Fibroblast of mammary gland (primary cell): ENCODE measurements around the gene AFF3.
A peak's percentile ranks its signal among the peaks of the same experiment; 100 is the strongest.

Experiments used
- DNase-seq: peaks from one replicate; pipeline ENCODE4 v3.0.0-alpha.2; 2010; ENCODE audit warnings: low read depth
- H3K4me3 ChIP-seq: 2 replicates; pipeline ENCODE4 v1.5.1; 2011; ENCODE audit warnings: low read depth, mild to moderate bottlenecking, low read length, moderate library complexity; ENCODE audit not compliant: control insufficient read depth
- TF ChIP-seq, protein P1 (sequence below): conservative IDR thresholded peaks from 2 replicates; pipeline ENCODE4 v1.5.1; 2011; ENCODE audit warnings: low read depth, low read length, inconsistent platforms; ENCODE audit not compliant: control insufficient read depth, insufficient read depth

The AFF3 gene

DNA sequence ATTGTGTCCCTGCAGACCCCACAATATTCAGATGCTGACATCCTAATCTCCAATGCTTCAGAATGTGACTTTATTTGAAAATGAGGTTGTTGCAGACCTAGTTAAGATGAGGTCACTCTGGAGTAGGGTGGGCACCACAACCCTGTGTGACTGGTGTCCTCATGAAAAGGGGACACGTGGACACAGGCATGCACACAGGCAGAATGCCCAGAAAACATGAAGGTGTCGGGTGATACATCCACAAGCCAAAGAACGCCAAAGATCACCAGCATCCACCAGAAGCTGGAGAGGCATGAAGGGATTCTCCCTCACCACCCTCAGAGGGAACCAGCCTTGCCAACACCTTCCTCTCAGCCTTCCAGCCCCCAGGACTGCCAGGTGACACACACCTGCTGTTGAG lies 69.3 kb downstream of the AFF3 start:
- TF ChIP-seq, protein P1, sequence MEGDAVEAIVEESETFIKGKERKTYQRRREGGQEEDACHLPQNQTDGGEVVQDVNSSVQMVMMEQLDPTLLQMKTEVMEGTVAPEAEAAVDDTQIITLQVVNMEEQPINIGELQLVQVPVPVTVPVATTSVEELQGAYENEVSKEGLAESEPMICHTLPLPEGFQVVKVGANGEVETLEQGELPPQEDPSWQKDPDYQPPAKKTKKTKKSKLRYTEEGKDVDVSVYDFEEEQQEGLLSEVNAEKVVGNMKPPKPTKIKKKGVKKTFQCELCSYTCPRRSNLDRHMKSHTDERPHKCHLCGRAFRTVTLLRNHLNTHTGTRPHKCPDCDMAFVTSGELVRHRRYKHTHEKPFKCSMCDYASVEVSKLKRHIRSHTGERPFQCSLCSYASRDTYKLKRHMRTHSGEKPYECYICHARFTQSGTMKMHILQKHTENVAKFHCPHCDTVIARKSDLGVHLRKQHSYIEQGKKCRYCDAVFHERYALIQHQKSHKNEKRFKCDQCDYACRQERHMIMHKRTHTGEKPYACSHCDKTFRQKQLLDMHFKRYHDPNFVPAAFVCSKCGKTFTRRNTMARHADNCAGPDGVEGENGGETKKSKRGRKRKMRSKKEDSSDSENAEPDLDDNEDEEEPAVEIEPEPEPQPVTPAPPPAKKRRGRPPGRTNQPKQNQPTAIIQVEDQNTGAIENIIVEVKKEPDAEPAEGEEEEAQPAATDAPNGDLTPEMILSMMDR = no peak
- H3K4me3 ChIP-seq = no peak overlapping the region
- no peak for DNase-seq

DNA sequence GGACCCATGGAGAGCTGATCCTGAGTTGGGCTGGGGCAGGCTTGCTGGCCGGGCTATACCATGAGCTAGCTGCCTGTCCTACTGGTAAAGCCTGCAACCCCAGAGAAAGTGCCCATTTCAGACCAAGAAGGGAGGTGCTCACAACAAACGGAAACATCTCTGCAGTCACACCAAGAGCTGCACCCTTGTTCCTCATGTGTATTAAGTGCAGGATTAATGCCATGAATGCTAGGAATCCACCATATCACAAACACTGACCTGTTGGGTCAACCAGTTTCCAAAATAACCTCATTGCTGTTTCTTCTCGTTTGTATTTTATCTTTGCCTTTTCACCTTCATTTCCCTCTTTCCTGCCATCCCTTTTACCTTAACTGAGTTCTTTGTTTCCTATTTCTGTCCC lies 69.9 kb downstream of the AFF3 start:
- TF ChIP-seq, protein P1 = no peak
- no peak for DNase-seq
- H3K4me3 ChIP-seq = no peak overlapping the region

DNA sequence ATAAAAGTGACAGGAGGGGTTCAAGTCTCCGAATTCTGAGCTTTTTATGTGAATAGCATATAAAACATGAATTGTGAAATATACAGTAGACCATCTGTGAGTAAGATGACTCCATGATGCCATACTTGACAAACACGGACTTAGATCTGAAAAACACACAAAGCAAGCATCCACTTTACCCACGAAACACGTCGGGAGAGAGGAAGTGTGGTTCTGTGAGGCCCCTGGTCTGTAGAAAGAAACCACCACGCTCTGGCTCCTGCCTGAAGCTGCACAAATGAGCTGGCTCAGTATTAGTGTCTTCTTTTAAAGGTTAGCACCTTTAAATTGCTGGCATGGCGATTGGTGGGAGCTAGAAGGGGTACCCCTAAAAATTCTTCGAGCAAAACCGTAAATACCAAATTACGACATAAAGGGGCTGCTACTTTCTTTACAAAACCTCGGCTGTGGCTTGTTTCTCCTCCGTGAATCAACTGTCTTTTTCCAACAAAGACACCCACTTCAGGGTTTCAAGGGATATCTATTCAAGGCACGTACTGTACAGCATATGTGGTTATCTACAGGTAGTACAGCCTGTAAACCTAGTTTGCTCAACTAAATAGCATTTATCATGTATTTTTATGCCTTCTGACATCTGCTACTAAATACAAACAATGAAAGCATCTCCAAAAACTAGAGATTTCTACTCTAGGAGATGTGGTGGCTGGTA lies 70.9 kb downstream of the AFF3 start:
- TF ChIP-seq, protein P1 = no peak
- H3K4me3 ChIP-seq = no peak overlapping the region
- no peak for DNase-seq

DNA sequence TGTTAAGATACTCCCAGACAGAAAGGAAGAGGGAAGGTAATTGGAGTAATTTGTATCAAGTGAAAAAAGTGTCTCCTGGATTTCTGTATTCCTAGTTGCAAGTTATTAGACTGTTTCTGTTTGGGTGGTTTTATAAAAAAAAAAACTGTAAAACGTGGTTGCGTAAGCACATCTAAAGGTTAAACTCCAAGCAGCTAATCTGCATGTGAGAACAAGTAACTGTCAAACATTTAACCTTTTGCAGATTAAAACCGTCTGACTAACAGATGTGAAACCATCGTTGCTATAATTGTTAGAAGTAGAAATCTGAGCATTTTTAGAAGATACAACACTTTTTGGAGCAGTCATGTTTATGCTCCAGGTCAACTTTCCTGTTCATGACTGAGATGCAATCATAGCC lies 72.3 kb downstream of the AFF3 start:
- DNase-seq = peak; percentile 25
- TF ChIP-seq, protein P1 = no peak
- H3K4me3 ChIP-seq = no peak overlapping the region

DNA sequence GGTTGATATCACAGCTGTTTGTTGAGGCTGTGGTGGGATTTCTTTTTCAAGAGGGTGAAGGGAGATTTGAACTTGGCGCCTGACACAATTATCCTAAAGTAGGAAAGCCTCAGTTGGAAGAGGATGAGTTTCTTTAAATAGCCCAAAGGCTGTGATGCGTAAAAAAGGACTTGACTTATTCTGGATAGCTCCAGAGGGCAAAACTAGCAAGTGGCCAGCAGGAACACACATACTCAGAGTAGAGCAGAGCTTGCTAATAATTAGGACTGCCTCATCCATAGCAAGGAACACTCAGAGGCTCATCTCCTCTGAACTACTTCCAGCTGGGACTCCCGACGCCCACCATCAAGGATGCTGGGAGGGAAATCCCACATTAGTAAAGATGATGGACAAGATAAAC lies 74.0 kb downstream of the AFF3 start:
- TF ChIP-seq, protein P1 = no peak
- H3K4me3 ChIP-seq = no peak overlapping the region

DNA sequence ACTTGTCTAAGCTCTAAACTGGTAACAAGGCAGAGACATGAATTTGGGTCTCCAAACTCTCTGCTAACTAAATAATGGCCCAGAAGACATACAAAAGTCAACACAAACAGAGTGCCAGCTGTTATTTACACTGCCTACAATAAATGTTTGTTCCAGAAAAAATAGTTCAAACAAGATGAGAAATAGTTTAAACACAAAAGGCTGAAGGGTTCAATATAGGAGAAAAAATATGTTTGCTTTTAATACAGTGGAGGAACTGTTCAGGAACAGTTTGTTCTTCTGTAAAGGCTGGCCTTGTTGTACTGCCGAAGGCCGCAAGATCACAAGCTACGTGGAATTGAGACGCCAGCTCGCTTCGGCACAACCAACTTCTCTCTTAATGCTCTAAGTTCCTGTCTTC lies 74.6 kb downstream of the AFF3 start:
- no peak for DNase-seq
- no peak overlapping the region for H3K4me3 ChIP-seq
- TF ChIP-seq, protein P1 = no peak

More for the DNA sequence above, 74.0 kb downstream of the AFF3 start:
- DNase-seq = no peak
